H1 (cell line): ENCODE results near the gene PASD1. TPM values are rescaled to one million over a fixed set of nuclear protein-coding genes. Genes with fewer than 3 reads are reported as not detected.

Experiments
- CBX8 ChIP-seq: fragments of 300-800, 300-1000 bp; sonication (generic); IDR thresholded peaks from 2 replicates; pipeline ENCODE4 v1.7.1; 2016; ENCODE audit warnings: low read depth, low read length, borderline replicate concordance
- SP1 ChIP-seq: IDR thresholded peaks from 2 replicates; pipeline ENCODE4 v1.6.1; 2011; ENCODE audit warnings: low read depth, low read length
- TAF7 ChIP-seq: optimal IDR thresholded peaks from 2 replicates; pipeline ENCODE3; 2011; ENCODE audit warnings: low read depth, mild to moderate bottlenecking, inconsistent platforms, low read length, moderate library complexity, borderline replicate concordance
- polyA plus RNA-seq, 7 experiments: library from polyadenylated mRNA; depleted of rRNA in 3 of 7; stranded (reverse) in 5 of 7; unstranded in 2 of 7; fragments of >200 nt in 5 of 7; fragments of 200-250 nt in 2 of 7; gene quantifications; 1 replicate in 5 of 7; 2 replicates in 1 of 7; 4 replicates in 1 of 7; pipeline versions ENCODE4 v1.2.1 to v1.2.3, GENCODE V29; 2011 to 2013; ENCODE audit warnings: missing spikeins in 2 of 7, mixed read lengths in 2 of 7
- total RNA-seq: library from RNA; stranded (reverse); fragmentation: NEBNext Ultra II Directional; extraction: Animal tissue kit (Norgen Biotek cat#: 25700); gene quantifications from 2 replicates; pipeline ENCODE4 v1.2.1, GENCODE V29; 2021
- TF ChIP-seq, protein P1 (sequence below): IDR thresholded peaks from 2 replicates; pipeline ENCODE4 v1.6.1; 2011; ENCODE audit warnings: low read depth, mild to moderate bottlenecking, low read length; ENCODE audit not compliant: insufficient read depth

PASD1 gene
- total and polyA plus RNA-seq, 2 of the 8 experiments (the other 6 are each of a cell fraction or from before 2014, with no cell fraction given) = 0.03 to 0.09 TPM

DNA sequence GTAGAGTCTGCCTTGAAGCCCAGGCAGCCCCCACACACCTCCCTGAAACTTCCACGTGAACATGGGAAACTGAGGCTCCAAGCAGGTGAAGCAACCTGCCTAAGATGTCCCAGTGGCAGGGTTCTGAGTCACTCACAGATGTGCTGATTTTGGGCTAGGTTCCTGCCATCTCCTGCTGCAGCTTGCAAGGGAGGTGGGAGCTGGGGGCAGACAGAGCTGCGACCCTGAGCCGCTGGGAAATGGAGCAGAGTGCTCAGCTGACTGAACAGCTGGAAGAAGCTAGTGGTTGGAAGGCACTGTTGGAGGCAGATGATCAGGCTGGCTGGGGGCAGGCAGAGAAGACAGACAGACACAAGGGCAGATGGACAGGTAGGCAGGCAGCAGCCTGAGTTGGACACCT, 148.8 kb downstream of the PASD1 start (continued):
- no peak for TF ChIP-seq CBX8
- TF ChIP-seq SP1 = no peak
- TF ChIP-seq TAF7 = no peak
- TF ChIP-seq, protein P1, sequence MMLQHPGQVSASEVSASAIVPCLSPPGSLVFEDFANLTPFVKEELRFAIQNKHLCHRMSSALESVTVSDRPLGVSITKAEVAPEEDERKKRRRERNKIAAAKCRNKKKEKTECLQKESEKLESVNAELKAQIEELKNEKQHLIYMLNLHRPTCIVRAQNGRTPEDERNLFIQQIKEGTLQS = no peak
